Trophoblast cell (in vitro differentiated cells and primary cell): Measurements from ENCODE around the gene TMEM248.

Source experiments
- DNase-seq, 2 donors: peaks; one replicate each; pipeline ENCODE4 v3.0.0-alpha.2; 2016
- H2AFZ ChIP-seq: 2 replicates; pipeline ENCODE4 v1.6.1; 2013; ENCODE audit warnings: low read length, moderate library complexity, mild to moderate bottlenecking; ENCODE audit not compliant: insufficient read depth, poor library complexity
- H2AK5ac ChIP-seq: 2 replicates; pipeline ENCODE4 v1.6.1; 2013; ENCODE audit warnings: mild to moderate bottlenecking, low read length
- H2BK120ac ChIP-seq: 2 replicates; pipeline ENCODE4 v1.6.1; 2013; ENCODE audit warnings: low read length, mild to moderate bottlenecking, moderate library complexity; ENCODE audit not compliant: insufficient read depth, poor library complexity
- H2BK12ac ChIP-seq: 2 replicates; pipeline ENCODE4 v1.6.1; 2013; ENCODE audit warnings: mild to moderate bottlenecking, low read length, moderate library complexity
- H2BK5ac ChIP-seq: 2 replicates; pipeline ENCODE4 v1.6.1; 2013; ENCODE audit warnings: low read length, low read depth, moderate library complexity, mild to moderate bottlenecking; ENCODE audit not compliant: poor library complexity
- H3K14ac ChIP-seq: 2 replicates; pipeline ENCODE4 v1.6.1; 2013; ENCODE audit warnings: mild to moderate bottlenecking, low read length
- H3K18ac ChIP-seq: 2 replicates; pipeline ENCODE4 v1.6.1; 2013; ENCODE audit warnings: mild to moderate bottlenecking, low read length
- H3K23ac ChIP-seq: 2 replicates; pipeline ENCODE4 v1.6.1; 2013; ENCODE audit warnings: low read length
- H3K27ac ChIP-seq: 2 replicates; pipeline ENCODE4 v1.5.1; 2013; ENCODE audit warnings: low read depth, mild to moderate bottlenecking, inconsistent platforms, low read length, moderate library complexity
- H3K27me3 ChIP-seq: 2 replicates; pipeline ENCODE4 v1.6.1; 2013; ENCODE audit warnings: inconsistent platforms, mild to moderate bottlenecking, low read length, moderate library complexity; ENCODE audit not compliant: insufficient read depth
- H3K36me3 ChIP-seq, 2 experiments: 1 replicate in 1 of 2; 2 replicates in 1 of 2; pipeline ENCODE4 v1.6.1; 2013; ENCODE audit warnings: low read length in 2 of 2, mild to moderate bottlenecking in 2 of 2, moderate library complexity in 1 of 2; ENCODE audit not compliant: insufficient read depth in 2 of 2, control insufficient read depth in 1 of 2
- H3K4ac ChIP-seq: 2 replicates; pipeline ENCODE4 v1.6.1; 2013; ENCODE audit warnings: low read depth, mild to moderate bottlenecking, low read length, moderate library complexity
- H3K4me1 ChIP-seq, 2 experiments: 1 replicate in 1 of 2; 2 replicates in 1 of 2; pipeline ENCODE4 v1.6.1; 2013; ENCODE audit warnings: low read length in 2 of 2, mild to moderate bottlenecking in 2 of 2, moderate library complexity in 1 of 2; ENCODE audit not compliant: insufficient read depth in 2 of 2, control insufficient read depth in 1 of 2
- H3K4me2 ChIP-seq: 2 replicates; pipeline ENCODE4 v1.6.1; 2013; ENCODE audit warnings: inconsistent platforms, mild to moderate bottlenecking, low read length, moderate library complexity
- H3K4me3 ChIP-seq: 2 replicates; pipeline ENCODE4 v1.5.1; 2013; ENCODE audit warnings: mild to moderate bottlenecking, low read depth, low read length, inconsistent platforms
- H3K79me1 ChIP-seq: one replicate; pipeline ENCODE4 v1.6.1; 2013; ENCODE audit warnings: low read length
- H3K79me2 ChIP-seq: 2 replicates; pipeline ENCODE4 v1.6.1; 2013; ENCODE audit warnings: low read length, mild to moderate bottlenecking; ENCODE audit not compliant: control insufficient read depth, insufficient read depth, poor library complexity
- H3K9ac ChIP-seq: 2 replicates; pipeline ENCODE4 v1.6.1; 2013; ENCODE audit warnings: mild to moderate bottlenecking, low read length
- H3K9me3 ChIP-seq: 2 replicates; pipeline ENCODE4 v1.6.1; 2013; ENCODE audit warnings: low read depth, mild to moderate bottlenecking, control low read depth, inconsistent platforms, low read length; ENCODE audit not compliant: insufficient read depth
- H4K12ac ChIP-seq: 2 replicates; pipeline ENCODE4 v1.6.1; 2013; ENCODE audit warnings: low read depth, mild to moderate bottlenecking, low read length, moderate library complexity
- H4K8ac ChIP-seq: 2 replicates; pipeline ENCODE4 v1.6.1; 2013; ENCODE audit warnings: low read depth, mild to moderate bottlenecking, low read length, moderate library complexity
- H4K91ac ChIP-seq: one replicate; pipeline ENCODE4 v1.6.1; 2013; ENCODE audit warnings: low read depth, mild to moderate bottlenecking, low read length, moderate library complexity
- WGBS: extraction: QIAGEN DNeasy Blood & Tissue Kit; methylation state at CpG from one replicate; pipeline ENCODE4 v1.1.7; 2013; ENCODE audit warnings: missing lambda C conversion rate; ENCODE audit not compliant: insufficient read length, insufficient coverage; ENCODE audit errors: extremely low coverage; 5-methylcytosine and 5-hydroxymethylcytosine counted together

The TMEM248 gene

DNA sequence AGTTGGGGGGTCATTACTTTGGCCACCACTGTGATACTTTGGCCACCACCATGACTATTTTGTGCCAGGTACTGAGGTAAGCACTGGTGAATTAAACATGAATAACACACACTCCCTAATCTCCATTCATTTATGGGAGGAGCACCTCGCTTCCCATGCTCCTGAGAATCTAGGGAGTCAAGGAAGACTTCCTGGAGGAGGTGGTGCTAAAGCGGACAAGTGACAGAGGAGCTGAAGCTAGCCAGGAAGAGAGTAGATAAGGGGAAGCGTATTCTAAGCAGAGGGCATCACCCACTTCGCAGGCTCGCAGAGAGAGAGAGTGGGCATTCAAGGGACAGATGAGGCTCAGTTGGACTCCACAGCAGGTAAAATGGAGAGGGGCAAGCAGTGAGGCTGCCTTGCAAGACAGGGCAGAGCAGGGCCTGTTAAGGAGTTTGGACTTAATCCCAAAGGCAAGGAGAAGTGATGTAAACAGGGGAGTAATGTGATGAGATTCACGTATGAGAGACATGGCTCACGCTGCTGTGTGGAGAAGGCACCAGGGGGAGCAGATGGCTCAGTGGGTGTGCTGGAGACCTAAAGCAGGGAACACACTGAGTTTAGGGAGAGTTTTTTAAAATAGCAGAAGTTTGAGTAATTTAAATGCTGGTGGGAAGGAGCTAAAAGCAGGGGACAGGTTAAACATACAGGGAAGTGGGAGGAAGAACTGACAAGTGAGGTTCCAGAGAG lies 21.3 kb upstream of the TMEM248 start:
- no peak overlapping the region for H2BK12ac ChIP-seq
- no peak overlapping the region for H4K12ac ChIP-seq
- no peaks in the 10 kb centered on the region for H3K79me2 ChIP-seq
- H3K14ac ChIP-seq: no peak overlapping the region
- H3K36me3 ChIP-seq: peaks cover 14 to 27% of the 10 kb centered on the region in 2 experiments
- no peak overlapping the region for H3K23ac ChIP-seq
- no peak overlapping the region for H3K4ac ChIP-seq
- H3K79me1 ChIP-seq: no peaks in the 10 kb centered on the region
- no peak overlapping the region for H4K91ac ChIP-seq
- no peak overlapping the region for H3K27ac ChIP-seq
- H3K18ac ChIP-seq: no peak overlapping the region
- no peak overlapping the region for H4K8ac ChIP-seq
- H3K9ac ChIP-seq: no peak overlapping the region
- no peak overlapping the region for H3K4me3 ChIP-seq
- no peak overlapping the region for H2BK5ac ChIP-seq
- no peak for DNase-seq
- H2AK5ac ChIP-seq: no peak overlapping the region
- no peak overlapping the region for H3K4me2 ChIP-seq
- H3K9me3 ChIP-seq: no peaks in the 10 kb centered on the region
- no peaks in the 10 kb centered on the region for H3K27me3 ChIP-seq
- H2AFZ ChIP-seq: no peak overlapping the region
- WGBS: no CpG with 5 or more reads among the region's 7 CpGs
- no peaks in the 10 kb centered on the region for H3K4me1 ChIP-seq
- H2BK120ac ChIP-seq: no peak overlapping the region

GRCh38 chr7:66901941-66902843 lies 18.8 kb upstream of the TMEM248 start:
- Histone ChIP-seq H3K36me3 (peaks cover 14 to 27% of the 10 kb centered on the region in 2 experiments), H4K12ac (peak overlapping the region; percentile 40), H3K4me3 (no peak overlapping the region), H3K9me3 (no peaks in the 10 kb centered on the region), H3K4me1 (no peaks in the 10 kb centered on the region), H3K79me2 (no peaks in the 10 kb centered on the region), H3K23ac (no peak overlapping the region), H3K4ac (no peak overlapping the region), H3K18ac (no peak overlapping the region), H2BK5ac (no peak overlapping the region), H3K27me3 (no peaks in the 10 kb centered on the region), H3K14ac (no peak overlapping the region), H2AFZ (no peak overlapping the region), H4K8ac (no peak overlapping the region), H3K4me2 (no peak overlapping the region), H2BK12ac (no peak overlapping the region), H4K91ac (peak overlapping the region; percentile 10), H2BK120ac (no peak overlapping the region), H3K9ac (no peak overlapping the region), H3K79me1 (no peaks in the 10 kb centered on the region), H2AK5ac (no peak overlapping the region), H3K27ac (no peak overlapping the region)
- WGBS: no CpG with 5 or more reads among the region's 47 CpGs
- DNase-seq: no peak

- Histone ChIP-seq H3K23ac (no peak overlapping the region), H3K4me3 (no peak overlapping the region), H3K14ac (no peak overlapping the region), H2BK5ac (no peak overlapping the region), H4K91ac (no peak overlapping the region), H2AFZ (no peak overlapping the region), H3K9ac (no peak overlapping the region), H3K4me2 (no peak overlapping the region), H4K8ac (no peak overlapping the region), H3K4ac (no peak overlapping the region), H3K4me1 (no peaks in the 10 kb centered on the region), H3K27ac (no peak overlapping the region), H2BK120ac (no peak overlapping the region), H2AK5ac (no peak overlapping the region), H3K9me3 (no peaks in the 10 kb centered on the region), H2BK12ac (no peak overlapping the region), H3K36me3 (peaks cover 14 to 27% of the 10 kb centered on the region in 2 experiments), H3K18ac (no peak overlapping the region), H4K12ac (no peak overlapping the region), H3K79me2 (no peaks in the 10 kb centered on the region), H3K27me3 (no peaks in the 10 kb centered on the region), H3K79me1 (no peaks in the 10 kb centered on the region)
- WGBS: no CpG with 5 or more reads among the region's 19 CpGs
- DNase-seq: no peak
Measured at GRCh38 chr7:66902844-66903180, 18.2 kb upstream of the TMEM248 start.

GRCh38 chr7:66903360-66904062 lies 17.5 kb upstream of the TMEM248 start:
- no peak overlapping the region for H4K12ac ChIP-seq
- H4K91ac ChIP-seq: no peak overlapping the region
- H2BK120ac ChIP-seq: no peak overlapping the region
- no peak overlapping the region for H3K14ac ChIP-seq
- no peak overlapping the region for H3K4ac ChIP-seq
- H3K36me3 ChIP-seq: peaks cover 14 to 25% of the 10 kb centered on the region in 2 experiments
- H3K79me1 ChIP-seq: no peaks in the 10 kb centered on the region
- no peak overlapping the region for H3K9ac ChIP-seq
- H2AFZ ChIP-seq: no peak overlapping the region
- H3K79me2 ChIP-seq: no peaks in the 10 kb centered on the region
- H2BK5ac ChIP-seq: no peak overlapping the region
- no peaks in the 10 kb centered on the region for H3K27me3 ChIP-seq
- no CpG with 5 or more reads among the region's 32 CpGs for WGBS
- H3K9me3 ChIP-seq: no peaks in the 10 kb centered on the region
- H3K23ac ChIP-seq: no peak overlapping the region
- H2AK5ac ChIP-seq: no peak overlapping the region
- H3K4me2 ChIP-seq: no peak overlapping the region
- H3K4me3 ChIP-seq: no peak overlapping the region
- H3K4me1 ChIP-seq: no peaks in the 10 kb centered on the region
- H2BK12ac ChIP-seq: no peak overlapping the region
- H4K8ac ChIP-seq: no peak overlapping the region
- H3K18ac ChIP-seq: no peak overlapping the region
- no peak for DNase-seq
- H3K27ac ChIP-seq: no peak overlapping the region
